ENCODE results near the gene EIF4G3. TPM values are rescaled to one million over a fixed set of nuclear protein-coding genes. Genes with fewer than 3 reads are reported as not detected.
A peak's percentile ranks its signal among the peaks of the same experiment; 100 is the strongest.

Gene EIF4G3
- total RNA-seq, 1 donor from 2014 or later: 43.0 TPM

DNA sequence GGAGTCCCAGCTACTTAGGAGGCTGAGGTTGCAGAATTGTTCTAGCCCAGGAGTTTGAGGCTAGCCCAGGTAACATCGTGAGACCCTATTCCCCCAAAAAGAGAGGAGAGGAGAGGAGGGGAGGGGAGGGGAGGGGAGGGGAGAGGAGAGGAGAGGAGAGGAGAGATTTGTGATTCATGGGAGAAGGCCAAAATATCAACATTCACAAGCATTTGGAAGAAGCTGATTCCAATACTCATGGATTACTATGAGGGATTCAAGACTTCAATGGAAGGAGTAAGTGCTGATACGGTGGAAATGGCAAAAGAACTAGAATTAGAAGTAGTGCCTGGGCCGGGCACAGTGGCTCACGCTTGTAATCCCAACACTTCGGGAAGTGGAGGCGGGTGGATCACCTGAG lies 187.8 kb downstream of the EIF4G3 start:
- H3K27ac ChIP-seq: no peak overlapping the region
- H3K27me3 ChIP-seq (ENCODE audit: low read depth): no peaks in the 10 kb centered on the region
- peaks cover 9% of the 10 kb centered on the region for H3K4me1 ChIP-seq
- no peak for DNase-seq
- TF ChIP-seq CTCF (IDR thresholded peaks at IDR 0.05): no peak
- H3K4me3 ChIP-seq: no peak overlapping the region
- H3K36me3 ChIP-seq: no peaks in the 10 kb centered on the region
- no peak for ATAC-seq
- intact Hi-C loops (cut with DNase I): no loop called here
- H3K9me3 ChIP-seq: no peaks in the 10 kb centered on the region

- intact Hi-C loops (cut with DNase I): no loop called here
- DNase-seq (no peak), ATAC-seq (no peak)
- TF ChIP-seq CTCF (IDR thresholded peaks at IDR 0.05): no peak
- Histone ChIP-seq H3K9me3 (no peaks in the 10 kb centered on the region), H3K27ac (no peak overlapping the region), H3K4me1 (peaks cover 8% of the 10 kb centered on the region), H3K4me3 (no peak overlapping the region), H3K36me3 (no peaks in the 10 kb centered on the region), H3K27me3 (ENCODE audit: low read depth) (no peaks in the 10 kb centered on the region)
Observed at GRCh38 chr1:20987831-20988825, 188.6 kb downstream of the EIF4G3 start.

- intact Hi-C loops (cut with DNase I): no loop called here
- DNase-seq: no peak
- no peak overlapping the region for H3K27ac ChIP-seq
- H3K4me1 ChIP-seq: no peaks in the 10 kb centered on the region
- H3K4me3 ChIP-seq: no peak overlapping the region
- no peaks in the 10 kb centered on the region for H3K27me3 ChIP-seq (ENCODE audit: low read depth)
- H3K9me3 ChIP-seq: no peaks in the 10 kb centered on the region
- H3K36me3 ChIP-seq: peaks cover 6% of the 10 kb centered on the region
- ATAC-seq: no peak
- TF ChIP-seq CTCF (IDR thresholded peaks at IDR 0.05): no peak
Observed at GRCh38 chr1:20983297-20983889, 193.3 kb downstream of the EIF4G3 start.

DNA sequence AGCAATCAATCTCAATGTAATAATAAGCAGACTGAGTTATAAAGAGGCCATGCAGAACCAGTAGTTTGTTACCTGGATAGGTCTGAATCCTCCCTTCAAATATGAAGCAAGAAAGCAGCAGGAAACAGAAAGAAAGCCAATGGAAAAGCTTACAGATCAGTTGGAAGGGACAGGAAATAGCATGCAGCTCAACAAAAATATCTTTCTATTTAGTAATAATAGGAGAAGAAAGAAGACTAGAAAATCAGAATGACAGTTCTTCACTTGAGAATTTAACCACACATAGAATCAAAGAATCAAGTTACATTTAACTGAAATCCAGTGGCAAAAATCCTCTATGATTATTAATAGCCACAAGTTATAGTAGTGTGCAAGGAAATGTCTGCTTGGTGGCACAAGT lies 194.4 kb downstream of the EIF4G3 start:
- H3K4me1 ChIP-seq: no peaks in the 10 kb centered on the region
- no peaks in the 10 kb centered on the region for H3K9me3 ChIP-seq
- intact Hi-C loops (cut with DNase I): no loop called here
- TF ChIP-seq CTCF (IDR thresholded peaks at IDR 0.05): no peak
- no peak overlapping the region for H3K4me3 ChIP-seq
- no peak for DNase-seq
- H3K36me3 ChIP-seq: peaks cover 6% of the 10 kb centered on the region
- no peaks in the 10 kb centered on the region for H3K27me3 ChIP-seq (ENCODE audit: low read depth)
- ATAC-seq: no peak
- no peak overlapping the region for H3K27ac ChIP-seq

GRCh38 chr1:20981915-20982314 lies 194.8 kb downstream of the EIF4G3 start:
- intact Hi-C loops (cut with DNase I): no loop called here
- peak in 1 of 2 donors; percentile 59 for ATAC-seq
- peak; percentile 32 for TF ChIP-seq CTCF (IDR thresholded peaks at IDR 0.05)
- Histone ChIP-seq H3K27me3 (ENCODE audit: low read depth) (no peaks in the 10 kb centered on the region), H3K36me3 (peaks cover 6% of the 10 kb centered on the region), H3K9me3 (no peaks in the 10 kb centered on the region), H3K4me3 (no peak overlapping the region), H3K27ac (no peak overlapping the region), H3K4me1 (no peaks in the 10 kb centered on the region)
- no peak for DNase-seq

All from lower lobe of right lung (tissue), 2 donors.